Naive thymus-derived CD4-positive, alpha-beta T cell (primary cell): Measurements from ENCODE around the gene KRIT1. TPM values are rescaled to one million over a fixed set of nuclear protein-coding genes. Genes with fewer than 3 reads are reported as not detected.
"Not testable (repeated sequence)": the region's sequence is repeated elsewhere in the genome, so short reads cannot be mapped to it uniquely, and the experiment has no call there.

ENCODE experiments used
- ATAC-seq: fragments of 150-1000 bp; cut with Tn5 transposase; 2 replicates; pipeline ENCODE4 v1.10.0; 2021; ENCODE audit warnings: mild to moderate bottlenecking, moderate library complexity
- CTCF ChIA-PET: fragments of 350-600 bp; sonication (Branson Sonifier 250); formaldehyde crosslinking; loops from one replicate; lab custom pipeline; 2021; ENCODE audit warnings: antibody characterized with exemption; lab: Charles Lee
- POLR2A ChIA-PET: fragments of 350-600 bp; sonication (Branson Sonifier 250); formaldehyde crosslinking; loops from one replicate; lab custom pipeline; 2021; ENCODE audit warnings: antibody characterized with exemption, inconsistent platforms; lab: Charles Lee
- DNase-seq, 9 donors: peaks; one replicate each; pipeline versions ENCODE4 v3.0.0 to v3.0.0-alpha.2; 2020 to 2022; ENCODE audit warnings: mixed read lengths in 1 of 9
- H3K27ac ChIP-seq: one replicate; pipeline ENCODE4 v1.7.0; 2013; ENCODE audit warnings: mild to moderate bottlenecking, low read depth, low read length, moderate library complexity
- H3K27me3 ChIP-seq, 2 donors: one replicate each; pipeline ENCODE4 v1.7.0; 2013; ENCODE audit warnings: low read length in 2 of 2, mild to moderate bottlenecking in 2 of 2, moderate library complexity in 2 of 2; ENCODE audit not compliant: control insufficient read depth in 2 of 2, insufficient read depth in 2 of 2
- H3K36me3 ChIP-seq, 3 experiments: 1 replicate in 2 of 3; 2 replicates in 1 of 3; pipeline ENCODE4 v1.7.0; 2013; ENCODE audit warnings: low read length in 3 of 3, mild to moderate bottlenecking in 3 of 3, moderate library complexity in 1 of 3; ENCODE audit not compliant: insufficient read depth in 3 of 3, control insufficient read depth in 2 of 3
- H3K4me1 ChIP-seq, 2 donors: one replicate each; pipeline ENCODE4 v1.7.0; 2013; ENCODE audit warnings: low read length in 2 of 2, mild to moderate bottlenecking in 2 of 2, moderate library complexity in 1 of 2; ENCODE audit not compliant: control insufficient read depth in 2 of 2, insufficient read depth in 2 of 2
- H3K4me3 ChIP-seq: 2 replicates; pipeline ENCODE4 v1.7.0; 2013; ENCODE audit warnings: mild to moderate bottlenecking, low read length
- H3K9me3 ChIP-seq, 3 experiments: 1 replicate in 2 of 3; 2 replicates in 1 of 3; pipeline ENCODE4 v1.7.0; 2013; ENCODE audit warnings: low read length in 3 of 3; ENCODE audit not compliant: control insufficient read depth in 2 of 3
- H3K27ac Mint-ChIP-seq, 9 donors: one replicate each; pipeline ENCODE4 v1.8.0; 2020 to 2022; ENCODE audit warnings: mixed read lengths in 9 of 9, mild to moderate bottlenecking in 8 of 9, moderate library complexity in 5 of 9, inconsistent platforms in 2 of 9
- H3K27me3 Mint-ChIP-seq, 5 donors: one replicate each; pipeline ENCODE4 v1.8.0; 2021 to 2022; ENCODE audit warnings: mixed read lengths in 5 of 5, mild to moderate bottlenecking in 1 of 5
- H3K36me3 Mint-ChIP-seq, 5 donors: one replicate each; pipeline ENCODE4 v1.8.0; 2020 to 2022; ENCODE audit warnings: mixed read lengths in 5 of 5, mild to moderate bottlenecking in 3 of 5, inconsistent platforms in 1 of 5
- H3K4me1 Mint-ChIP-seq, 7 donors: one replicate each; pipeline ENCODE4 v1.8.0; 2020 to 2022; ENCODE audit warnings: mixed read lengths in 7 of 7, mild to moderate bottlenecking in 3 of 7, inconsistent platforms in 1 of 7
- H3K4me3 Mint-ChIP-seq, 10 donors: one replicate each; pipeline ENCODE4 v1.8.0; 2020 to 2022; ENCODE audit warnings: mild to moderate bottlenecking in 10 of 10, mixed read lengths in 10 of 10, moderate library complexity in 6 of 10, inconsistent platforms in 2 of 10
- H3K9me3 Mint-ChIP-seq, 11 donors: one replicate each; pipeline ENCODE4 v1.8.0; 2020 to 2022; ENCODE audit warnings: mixed read lengths in 11 of 11, mild to moderate bottlenecking in 4 of 11, inconsistent platforms in 1 of 11, moderate library complexity in 1 of 11
- intact Hi-C, 2 donors: fragments of 100-400 bp; cut with micrococcal nuclease; formaldehyde crosslinking; loops; one replicate each; pipeline ENCODE4 v1.15.1; 2023
- polyA plus RNA-seq, 2 donors: library from polyadenylated mRNA; unstranded; fragments of 300-500 nt; fragmentation: Illumina TruSeq; gene quantifications; one replicate each; pipeline ENCODE4 v1.2.3, GENCODE V29; 2021
- total RNA-seq, 6 experiments: library from RNA in 5 of 6; stranded (reverse) in 5 of 6; gene quantifications; 1 replicate in 5 of 6; 2 replicates in 1 of 6; pipeline ENCODE4 v1.2.3 and lab custom pipeline; 2021 to 2026

The KRIT1 gene
- total and polyA plus RNA-seq, 7 experiments from 2014 or later: 18.5 to 78.7 (median 46.7) TPM

DNA sequence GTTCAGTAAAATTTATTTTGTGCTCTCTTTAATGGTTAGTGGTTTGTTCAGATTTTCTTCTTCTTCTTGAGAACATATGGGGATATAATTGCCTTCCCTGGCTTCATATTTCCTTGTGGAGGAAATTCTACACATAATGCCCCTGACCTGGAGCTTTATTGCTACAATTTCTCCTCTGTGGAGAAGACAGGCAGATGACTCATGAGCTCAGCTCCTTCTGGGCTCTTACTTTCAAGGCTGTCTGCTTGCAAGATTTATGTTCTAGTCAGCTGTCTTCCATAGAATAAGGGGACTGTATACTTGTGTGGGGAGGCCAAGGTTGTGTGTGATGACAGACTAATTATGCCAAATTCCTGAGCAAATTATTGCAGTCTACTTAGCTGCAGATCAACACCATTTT lies 68.4 kb downstream of the KRIT1 start:
- ChIA-PET CTCF (no interaction called here), POLR2A (no interaction called here)
- Mint-ChIP-seq H3K36me3 (peaks cover 0 to 4% (median 0%) of the 10 kb centered on the region in 5 donors), H3K27ac (no peak overlapping the region), H3K9me3 (peaks cover 0 to 5% (median 1%) of the 10 kb centered on the region in 11 donors), H3K27me3 (peaks cover 0 to 42% (median 4%) of the 10 kb centered on the region in 5 donors), H3K4me3 (no peak overlapping the region), H3K4me1 (peaks cover 0 to 17% (median 9%) of the 10 kb centered on the region in 7 donors)
- Histone ChIP-seq H3K9me3 (no peaks in the 10 kb centered on the region), H3K27me3 (no peaks in the 10 kb centered on the region), H3K27ac (no peak overlapping the region), H3K4me1 (peaks cover 0 to 6% of the 10 kb centered on the region in 2 donors), H3K4me3 (no peak overlapping the region), H3K36me3 (no peaks in the 10 kb centered on the region)
- intact Hi-C loops: loop anchor here in 1 of 2 donors (5.0 kb wide), 1 partner anchor 285 kb away; no protein-coding TSS in a partner anchor
- ATAC-seq: no peak
- DNase-seq: no peak

DNA sequence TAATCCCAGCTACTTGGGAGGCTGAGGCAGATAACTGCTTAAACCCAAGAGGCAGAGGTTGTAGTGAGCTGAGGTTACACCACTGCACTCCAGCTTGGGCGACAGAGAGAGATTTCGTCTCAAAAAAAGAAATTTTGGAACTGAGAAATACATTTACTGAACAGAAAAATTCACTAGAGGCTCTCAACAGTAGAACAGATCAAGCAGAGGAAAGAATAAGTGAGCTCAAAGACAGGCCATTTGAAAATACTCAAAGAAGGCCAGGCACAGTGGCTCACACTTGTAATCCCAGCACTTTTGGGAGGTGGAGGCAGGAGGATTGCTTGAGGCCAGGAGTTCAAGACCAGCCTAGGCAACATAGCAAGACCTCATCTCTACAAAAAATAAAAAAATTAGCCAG lies 76.2 kb downstream of the KRIT1 start:
- H3K36me3 Mint-ChIP-seq, H3K4me3 ChIP-seq, H3K27ac Mint-ChIP-seq, H3K4me1 Mint-ChIP-seq, ATAC-seq, DNase-seq, POLR2A ChIA-PET, H3K27ac ChIP-seq, intact Hi-C loops, H3K36me3 ChIP-seq, H3K9me3 ChIP-seq, H3K4me3 Mint-ChIP-seq, H3K4me1 ChIP-seq, H3K27me3 ChIP-seq: not testable (repeated sequence)
- CTCF ChIA-PET: interaction anchor here (0.6 kb wide), 1 partner anchor 36 kb away, joined by 3 read pairs; no protein-coding TSS in a partner anchor
- Mint-ChIP-seq H3K9me3 (peaks cover 0 to 24% (median 3%) of the 10 kb centered on the region in 11 donors), H3K27me3 (peaks cover 0 to 41% (median 5%) of the 10 kb centered on the region in 5 donors)

DNA sequence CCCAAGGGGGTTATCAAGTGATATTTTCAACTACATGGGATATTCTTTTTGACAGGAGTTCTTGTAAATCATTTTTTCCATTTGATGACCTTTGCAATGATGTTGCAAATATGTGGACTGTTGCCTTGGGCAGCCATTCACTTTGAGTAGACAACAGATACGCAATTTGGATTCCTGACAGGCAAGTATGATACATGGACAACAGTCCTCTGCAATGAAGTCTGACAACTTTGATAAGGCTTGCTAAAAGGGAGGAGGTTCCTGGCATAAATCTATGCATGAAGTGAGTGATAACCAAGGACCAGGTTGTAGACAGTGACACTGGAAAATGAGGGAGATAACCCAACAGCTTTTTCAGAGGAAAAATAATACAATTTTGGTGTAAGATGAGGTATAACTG lies 84.4 kb downstream of the KRIT1 start:
- H3K4me3 ChIP-seq: no peak overlapping the region
- POLR2A ChIA-PET: no interaction called here
- H3K27me3 Mint-ChIP-seq: peaks cover 5 to 35% (median 10%) of the 10 kb centered on the region in 5 donors
- no peak overlapping the region for H3K27ac Mint-ChIP-seq
- H3K27ac ChIP-seq: no peak overlapping the region
- ATAC-seq: no peak
- intact Hi-C loops: no loop called here
- DNase-seq: no peak
- H3K9me3 Mint-ChIP-seq: no peaks in the 10 kb centered on the region
- H3K36me3 Mint-ChIP-seq: no peaks in the 10 kb centered on the region
- H3K27me3 ChIP-seq: peaks cover 0 to 4% of the 10 kb centered on the region in 2 donors
- H3K4me1 ChIP-seq: no peaks in the 10 kb centered on the region
- no peaks in the 10 kb centered on the region for H3K36me3 ChIP-seq
- H3K9me3 ChIP-seq: no peaks in the 10 kb centered on the region
- H3K4me3 Mint-ChIP-seq: no peak overlapping the region
- peaks cover 0 to 5% (median 0%) of the 10 kb centered on the region in 7 donors for H3K4me1 Mint-ChIP-seq
- CTCF ChIA-PET: no interaction called here

DNA sequence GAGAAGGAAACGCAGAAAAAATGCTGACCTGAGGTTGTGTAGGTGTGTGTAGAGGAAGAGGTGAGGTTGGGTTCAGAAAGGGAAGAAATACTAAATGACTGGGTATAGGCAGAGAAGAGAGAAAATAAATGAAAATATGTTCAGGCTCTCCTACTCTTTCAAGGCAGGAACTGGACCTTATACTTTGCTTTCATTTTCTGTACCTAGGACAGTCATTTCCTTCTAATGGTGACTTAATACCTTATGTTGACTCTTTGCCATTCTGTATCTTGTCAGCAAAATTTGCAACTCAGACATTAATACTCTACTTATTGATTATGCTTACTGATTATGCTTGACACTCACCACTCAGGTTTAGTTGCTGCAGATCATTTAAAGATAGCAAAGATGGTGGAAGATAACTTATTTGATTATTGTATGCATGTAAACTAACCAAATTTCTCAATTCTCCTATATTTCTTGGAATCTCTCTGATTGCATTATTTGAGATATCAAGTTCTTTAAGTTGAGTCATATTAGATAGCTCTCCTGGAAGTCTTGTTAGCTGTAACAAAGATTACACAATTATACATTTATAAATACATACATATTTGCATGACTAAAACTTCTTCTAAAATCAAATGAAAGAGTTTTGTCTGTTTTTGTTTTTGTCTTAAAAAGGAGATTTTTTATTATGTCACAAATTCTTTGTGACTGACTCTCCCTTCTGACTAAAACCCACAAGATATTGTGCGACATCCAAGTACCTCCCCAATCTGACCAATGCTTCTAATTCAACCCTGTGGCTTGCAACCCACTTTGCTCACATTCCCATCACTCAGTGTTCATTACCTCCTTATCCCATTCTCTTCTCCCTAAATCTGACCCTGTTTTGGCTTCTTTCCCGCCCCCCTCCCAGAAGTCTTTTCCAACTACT lies 86.8 kb downstream of the KRIT1 start:
- Histone ChIP-seq H3K4me1 (no peaks in the 10 kb centered on the region), H3K27me3 (no peaks in the 10 kb centered on the region), H3K4me3 (no peak overlapping the region), H3K27ac (no peak overlapping the region), H3K36me3 (no peaks in the 10 kb centered on the region), H3K9me3 (no peaks in the 10 kb centered on the region)
- ChIA-PET CTCF (no interaction called here), POLR2A (no interaction called here)
- H3K36me3 Mint-ChIP-seq: no peaks in the 10 kb centered on the region
- ATAC-seq (no peak), DNase-seq (no peak)
- peaks cover 5 to 32% (median 14%) of the 10 kb centered on the region in 5 donors for H3K27me3 Mint-ChIP-seq
- intact Hi-C loops: no loop called here
- H3K4me1 Mint-ChIP-seq: peaks cover 0 to 5% (median 0%) of the 10 kb centered on the region in 7 donors
- H3K27ac Mint-ChIP-seq: no peak overlapping the region
- H3K9me3 Mint-ChIP-seq: no peaks in the 10 kb centered on the region
- H3K4me3 Mint-ChIP-seq: no peak overlapping the region

DNA sequence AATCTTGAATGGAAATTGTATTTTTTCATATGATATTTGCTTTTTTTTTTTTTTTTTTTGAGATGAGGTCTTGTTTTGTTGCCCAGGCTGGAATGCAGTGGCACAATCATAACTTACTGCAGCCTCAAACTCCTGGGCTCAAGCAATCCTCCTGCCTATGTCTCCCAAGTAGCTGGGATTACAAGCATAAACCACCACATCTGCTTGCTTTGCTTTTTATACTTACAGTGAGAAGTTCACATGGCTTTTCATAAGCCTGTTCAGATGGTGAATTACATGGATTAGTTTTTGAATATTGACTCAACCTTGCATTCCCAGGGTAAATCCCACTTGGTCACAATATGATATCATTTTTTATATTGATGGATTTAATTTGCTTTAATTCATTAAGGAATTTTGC lies 88.7 kb downstream of the KRIT1 start:
- Histone ChIP-seq H3K27ac (no peak overlapping the region), H3K4me3 (no peak overlapping the region), H3K4me1 (no peaks in the 10 kb centered on the region), H3K36me3 (no peaks in the 10 kb centered on the region), H3K9me3 (no peaks in the 10 kb centered on the region), H3K27me3 (no peaks in the 10 kb centered on the region)
- Mint-ChIP-seq H3K27me3 (peaks cover 0 to 22% (median 10%) of the 10 kb centered on the region in 5 donors), H3K4me3 (no peak overlapping the region), H3K9me3 (no peaks in the 10 kb centered on the region), H3K36me3 (no peaks in the 10 kb centered on the region), H3K4me1 (peaks cover 0 to 5% (median 0%) of the 10 kb centered on the region in 7 donors), H3K27ac (no peak overlapping the region)
- intact Hi-C loops: no loop called here
- ChIA-PET CTCF (no interaction called here), POLR2A (no interaction called here)
- no peak for DNase-seq
- ATAC-seq: no peak

DNA sequence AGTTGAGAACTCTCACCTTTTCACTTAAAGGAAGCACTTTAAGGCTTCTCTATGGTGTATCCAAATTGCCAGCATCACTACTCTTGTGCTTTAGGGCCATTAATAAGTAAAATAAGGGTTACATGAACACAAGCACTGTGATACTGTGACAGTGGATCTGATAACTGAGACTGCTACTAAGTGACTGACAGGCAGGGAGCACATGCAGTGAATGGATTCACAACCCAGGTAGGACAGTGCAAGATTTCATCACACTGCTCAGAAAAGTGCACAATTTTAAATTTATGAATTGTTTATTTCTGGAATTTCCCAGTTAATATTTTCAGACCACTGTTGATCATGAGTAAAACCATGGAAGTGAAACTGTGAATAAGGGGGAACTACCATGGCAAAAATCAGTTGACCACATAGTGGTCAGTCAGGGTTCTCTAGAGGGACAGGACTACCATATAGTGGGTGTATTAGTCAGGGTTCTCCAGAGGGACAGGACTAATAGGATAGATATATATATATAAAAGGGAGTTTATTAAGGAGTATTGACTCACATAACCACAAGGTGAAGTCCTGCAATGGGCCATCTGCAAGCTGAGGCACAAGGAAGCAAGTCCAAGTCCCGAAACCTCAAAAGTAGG lies 90.5 kb downstream of the KRIT1 start:
- intact Hi-C loops: no loop called here
- no peak overlapping the region for H3K4me3 Mint-ChIP-seq
- ATAC-seq: no peak

More for the DNA sequence above, 90.5 kb downstream of the KRIT1 start:
- Histone ChIP-seq H3K36me3 (no peaks in the 10 kb centered on the region), H3K4me1 (no peaks in the 10 kb centered on the region), H3K27me3 (no peaks in the 10 kb centered on the region), H3K4me3 (no peak overlapping the region), H3K9me3 (no peaks in the 10 kb centered on the region), H3K27ac (no peak overlapping the region)
- Mint-ChIP-seq H3K27me3 (peaks cover 0 to 15% (median 3%) of the 10 kb centered on the region in 5 donors), H3K36me3 (no peaks in the 10 kb centered on the region), H3K27ac (no peak overlapping the region), H3K9me3 (no peaks in the 10 kb centered on the region), H3K4me1 (peaks cover 0 to 5% (median 0%) of the 10 kb centered on the region in 7 donors)
- ChIA-PET POLR2A (no interaction called here), CTCF (no interaction called here)
- DNase-seq: no peak
